ENCODE measurements around the gene ADAM12.

The ADAM12 gene

DNA sequence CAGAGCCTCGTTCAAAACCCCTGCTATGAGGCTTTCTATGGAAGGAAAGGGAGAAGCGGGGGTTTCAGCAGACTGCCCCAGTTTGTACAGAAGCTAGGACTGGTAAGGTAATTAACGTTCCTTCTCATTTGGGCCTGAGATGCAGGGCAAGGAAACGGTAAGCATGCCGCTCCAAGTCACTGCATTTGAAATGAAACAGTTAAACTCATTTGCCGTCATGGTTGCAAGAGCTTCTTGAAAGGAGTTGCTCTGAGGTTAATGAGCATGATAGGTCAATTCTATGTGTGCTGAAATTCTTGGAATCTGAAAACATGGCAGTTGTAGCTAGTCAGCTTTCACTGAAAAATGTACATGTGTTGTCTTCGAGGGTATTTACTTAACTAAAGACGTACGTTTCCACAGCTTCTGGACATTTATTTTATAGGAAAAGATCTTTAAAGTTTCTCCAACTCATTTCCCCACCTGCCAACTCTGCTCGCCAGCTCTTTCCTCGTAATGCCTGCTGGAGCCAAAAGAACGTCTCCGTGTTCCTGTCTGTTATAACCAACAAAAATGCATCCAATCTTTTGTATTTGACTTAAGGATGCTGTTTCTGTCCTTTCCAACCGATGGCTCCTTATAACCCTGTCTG lies 73.3 kb downstream of the ADAM12 start:
- DNase-seq (ENCODE audit: low spot score) = no peak

DNA sequence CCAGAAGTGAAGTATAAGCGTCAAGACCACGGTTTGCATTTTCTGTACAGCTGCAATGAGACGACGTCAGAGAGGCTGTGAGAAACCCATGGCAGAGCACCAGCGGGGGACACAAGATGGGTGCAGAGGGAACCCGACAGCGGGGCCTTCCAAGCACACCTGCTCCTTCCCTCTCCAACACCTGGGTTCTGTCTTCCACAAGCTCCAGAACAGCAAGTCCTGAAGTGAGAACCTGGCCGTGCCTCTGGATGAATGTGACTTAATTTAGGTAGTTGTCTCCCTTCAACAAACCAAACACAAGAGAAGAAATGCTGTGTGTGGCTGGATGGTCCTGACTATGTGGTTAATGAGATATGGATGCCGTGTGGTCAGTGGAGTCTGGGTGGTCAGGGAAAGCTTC lies 76.1 kb downstream of the ADAM12 start:
- DNase-seq (ENCODE audit: low spot score) = no peak

DNA sequence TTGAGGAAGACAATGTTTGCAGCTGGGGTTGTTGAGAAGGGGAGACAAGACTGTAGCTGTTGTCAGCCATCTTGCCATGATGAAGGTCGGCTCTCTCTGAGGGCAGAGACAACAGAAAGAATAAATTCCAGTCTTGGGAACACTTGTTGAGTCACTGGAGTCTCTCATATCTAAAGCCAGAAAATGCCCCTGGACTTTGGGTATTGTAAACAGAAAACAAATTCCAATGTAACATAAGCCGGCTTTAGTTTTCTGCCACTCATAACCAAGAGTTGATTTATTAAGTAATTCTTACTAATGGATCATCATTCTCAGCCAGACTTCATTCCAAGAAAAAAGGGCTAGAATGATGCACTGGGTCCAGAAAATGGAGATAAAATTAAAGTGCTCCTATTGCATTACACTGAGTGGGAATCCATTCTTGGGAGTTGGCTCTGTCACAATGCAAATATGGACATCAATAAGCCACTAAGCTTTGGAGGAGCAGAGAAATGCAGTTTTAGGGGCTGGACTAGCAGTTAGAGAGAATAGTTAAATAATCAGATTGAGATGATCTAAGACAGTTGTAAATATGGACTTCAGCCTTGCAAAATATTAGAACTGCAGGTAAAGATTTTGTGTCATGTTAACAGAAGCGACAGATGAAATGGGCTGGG lies 78.9 kb downstream of the ADAM12 start:
- no peak for DNase-seq (ENCODE audit: low spot score)

DNA sequence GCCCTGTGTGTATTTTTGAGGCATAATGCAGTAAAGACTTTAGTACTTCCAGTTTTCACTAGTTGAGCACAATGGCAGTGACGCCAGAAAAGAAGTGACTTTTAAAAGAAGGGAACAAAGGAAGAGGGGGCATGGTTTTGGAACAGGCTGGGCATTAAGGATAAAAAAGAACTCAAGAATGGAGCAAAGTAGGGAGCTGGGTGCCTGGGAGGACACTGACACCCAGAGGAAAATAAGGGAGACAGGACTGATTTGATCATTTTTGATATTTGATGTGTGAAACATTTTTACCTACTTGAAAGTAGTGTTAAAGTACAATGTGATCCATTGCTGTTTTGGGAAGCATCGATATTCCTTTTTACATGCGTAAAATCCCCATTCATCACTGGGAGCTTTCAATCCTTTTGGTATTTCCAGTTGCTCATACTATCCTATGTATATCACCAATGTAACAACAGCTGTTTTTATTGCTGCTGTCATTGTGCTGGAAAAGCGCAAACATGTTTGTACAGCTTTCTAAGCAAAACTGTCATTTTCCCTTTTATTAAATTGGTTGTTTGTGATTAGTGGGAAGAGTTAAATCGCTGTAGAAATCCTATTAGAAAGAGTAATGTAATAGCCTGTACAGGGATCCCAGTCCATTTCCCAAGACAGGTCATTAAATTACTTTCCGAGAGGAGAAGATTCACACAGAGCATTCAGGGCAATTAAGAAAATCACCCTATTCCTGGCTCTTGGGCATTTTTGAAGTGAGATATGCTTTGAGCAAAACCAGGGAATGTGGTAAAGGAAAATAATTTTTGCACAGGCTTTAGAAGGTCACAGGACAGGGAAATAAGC lies 85.2 kb downstream of the ADAM12 start:
- DNase-seq (ENCODE audit: low spot score) = peak; percentile 17

DNA sequence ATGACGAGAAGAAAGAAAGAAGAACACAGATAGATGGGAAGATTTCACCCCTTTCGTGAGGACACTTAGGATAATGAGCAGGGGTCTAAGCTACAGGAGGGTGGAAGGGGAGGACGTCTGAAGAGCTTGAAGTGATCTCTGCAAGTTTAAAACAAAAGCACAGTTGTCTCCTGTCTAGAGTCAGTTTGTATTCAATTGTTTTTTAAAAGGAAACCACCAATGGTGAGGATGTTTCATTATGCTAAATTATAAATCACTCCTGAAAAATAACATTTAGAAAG lies 85.9 kb downstream of the ADAM12 start:
- peak; percentile 15 for DNase-seq (ENCODE audit: low spot score)

DNA sequence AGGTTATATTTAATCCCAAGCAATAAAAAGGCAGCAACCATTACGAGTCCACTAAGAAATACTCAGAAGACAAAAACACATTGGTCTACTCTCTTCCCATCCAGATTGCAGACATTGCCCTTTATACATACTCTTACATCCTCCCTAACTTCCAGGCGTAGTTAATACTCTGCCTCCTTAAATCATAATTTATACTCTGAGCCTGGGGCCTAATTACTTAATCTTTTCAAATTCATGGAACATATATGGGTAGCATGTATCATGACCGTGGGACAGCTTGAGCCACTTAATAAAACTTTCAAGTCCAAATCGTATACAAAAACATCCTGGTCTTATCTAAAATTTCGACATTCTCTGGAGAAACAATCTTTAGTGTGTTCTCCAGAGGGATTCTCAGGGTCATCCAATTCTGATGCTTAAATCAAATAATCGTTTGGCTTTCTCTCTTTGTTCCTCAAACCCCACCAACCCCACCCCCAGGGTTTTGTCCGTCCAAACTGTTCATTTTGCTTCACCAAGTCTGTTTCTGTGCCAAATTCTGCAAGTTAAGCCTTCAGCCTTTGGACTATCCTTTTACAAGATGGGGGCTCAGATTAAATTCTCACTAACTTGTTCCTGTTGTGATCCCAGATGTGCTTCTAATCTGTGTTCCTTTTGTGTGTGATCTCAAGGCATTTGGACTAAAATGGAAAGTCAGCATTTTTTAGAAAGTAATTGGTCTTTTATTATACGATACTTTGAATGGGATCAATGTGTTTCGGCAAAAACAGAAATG lies 86.4 kb downstream of the ADAM12 start:
- DNase-seq (ENCODE audit: low spot score) = peak; percentile 44

DNA sequence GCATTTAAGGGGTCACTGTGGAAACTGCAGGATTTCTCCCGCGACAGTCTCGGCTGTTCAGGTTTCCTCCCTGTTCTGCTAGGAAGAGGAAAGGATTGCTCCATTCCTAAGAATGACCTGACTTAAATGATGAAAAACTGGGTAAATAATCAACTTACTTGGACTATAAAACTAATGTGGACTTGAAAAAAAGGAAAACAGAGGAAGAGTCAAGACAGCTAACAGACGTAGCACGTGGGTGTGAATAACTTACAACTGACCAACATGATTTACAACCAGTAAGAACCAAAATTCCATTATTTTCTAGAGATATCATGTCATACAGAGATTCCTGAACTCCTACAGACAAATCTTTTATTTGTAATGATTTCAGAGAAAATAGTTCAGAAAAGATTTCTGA lies 93.8 kb downstream of the ADAM12 start:
- DNase-seq (ENCODE audit: low spot score) = no peak

DNA sequence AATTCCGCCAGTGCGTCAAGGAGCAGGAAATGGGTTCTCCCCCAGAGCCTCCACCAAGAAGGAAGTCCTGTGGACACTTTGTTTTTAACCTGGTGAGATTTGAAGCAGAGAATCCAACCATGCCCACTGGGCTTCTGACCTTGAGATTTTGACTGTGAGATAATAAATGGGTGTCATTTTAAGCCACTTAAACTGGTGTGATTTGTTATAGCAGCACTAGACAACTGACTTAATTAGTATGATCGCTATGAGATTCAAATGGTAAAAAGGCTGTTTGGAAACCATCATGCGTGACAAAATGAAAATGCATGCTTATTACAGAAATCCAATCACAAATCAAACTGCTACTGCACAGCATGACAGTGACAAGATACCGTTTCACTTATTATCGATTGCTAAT lies 98.0 kb downstream of the ADAM12 start:
- no peak for DNase-seq (ENCODE audit: low spot score)

DNA sequence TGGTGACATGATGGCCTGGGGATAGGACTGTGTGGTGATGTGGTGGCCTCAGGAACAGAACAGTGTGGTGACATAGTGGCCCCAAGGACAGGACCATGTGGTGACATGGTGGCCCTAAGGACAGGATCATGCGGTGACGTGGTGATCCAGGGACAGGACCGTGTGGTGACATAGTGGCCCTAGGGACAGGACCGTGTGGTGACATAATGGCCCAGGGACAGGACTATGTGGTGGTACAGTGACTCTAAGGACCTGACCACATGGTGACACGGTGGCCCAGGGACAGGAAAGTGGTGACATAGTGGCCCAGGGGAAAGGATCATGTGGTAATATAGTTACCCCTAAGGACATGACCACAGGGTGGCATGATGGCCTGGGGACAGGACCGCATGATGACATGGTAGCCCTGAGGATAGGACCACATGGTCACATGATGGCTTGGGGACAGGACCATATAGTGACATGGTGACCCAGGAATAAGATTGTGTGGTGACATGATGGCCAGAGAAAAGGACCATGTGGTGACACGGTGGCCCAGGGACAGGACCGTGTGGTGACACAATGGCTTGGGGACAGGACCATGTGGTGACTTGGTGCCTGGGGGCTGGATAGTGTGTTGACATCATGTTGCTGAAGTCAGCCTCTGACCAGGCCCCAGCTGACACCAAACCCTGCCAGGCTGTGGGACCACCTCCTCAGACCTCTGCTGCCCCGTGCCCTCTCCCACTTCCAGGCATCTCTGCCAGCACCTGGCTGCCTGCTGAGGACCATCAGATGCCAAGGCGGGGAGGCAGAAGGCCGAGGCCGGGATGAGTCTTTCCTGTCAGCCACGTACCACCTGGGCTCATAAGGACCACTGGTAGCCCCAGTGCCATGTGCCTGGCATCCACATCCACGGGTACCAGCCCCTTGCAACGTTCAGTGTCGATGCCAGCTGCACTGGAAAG lies 99.5 kb downstream of the ADAM12 start:
- DNase-seq (ENCODE audit: low spot score) = no peak

DNA sequence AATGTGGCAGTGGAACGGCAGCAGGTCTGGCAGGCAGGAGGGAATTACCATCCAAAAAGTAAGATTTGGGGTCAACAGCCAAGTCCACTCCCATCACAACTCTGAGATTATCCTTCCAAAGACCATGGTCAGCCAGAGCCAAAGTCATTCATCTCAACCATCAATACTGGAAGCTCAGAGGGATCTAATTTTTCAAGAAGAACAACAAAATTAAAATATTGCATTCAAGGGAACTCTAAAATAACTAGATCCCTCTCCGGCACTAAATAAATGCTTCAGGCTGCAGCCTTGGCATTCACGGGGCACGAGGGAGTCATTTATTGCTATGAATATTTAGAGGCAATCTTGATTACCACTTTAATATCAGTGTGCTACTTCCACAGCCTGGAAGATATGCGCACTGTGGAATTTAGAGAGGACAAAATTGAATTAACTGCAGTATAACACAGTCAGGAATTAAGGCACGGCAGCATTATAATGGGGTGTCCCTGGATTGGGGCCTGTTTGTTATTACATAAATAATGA lies 102.0 kb downstream of the ADAM12 start:
- no peak for DNase-seq (ENCODE audit: low spot score)

DNA sequence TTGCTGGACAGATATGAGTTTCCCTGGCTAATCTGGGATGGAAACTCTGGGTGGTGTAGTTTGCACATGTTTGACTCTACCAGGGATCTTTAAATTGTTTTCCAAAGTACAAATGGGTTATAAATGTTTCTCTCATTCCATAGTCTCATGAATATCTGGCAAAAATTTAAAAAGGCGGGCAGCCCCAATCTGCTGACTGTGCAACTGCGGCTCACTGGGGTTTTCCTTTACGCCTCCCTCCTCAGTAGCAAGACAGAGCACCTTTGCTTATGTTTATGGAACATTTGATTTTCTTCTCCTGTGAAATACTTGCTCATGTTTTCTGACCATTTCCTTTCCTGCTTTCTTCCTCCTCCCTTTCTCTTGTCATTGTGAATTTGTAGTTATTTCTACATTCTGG lies 105.0 kb downstream of the ADAM12 start:
- DNase-seq (ENCODE audit: low spot score) = no peak

DNA sequence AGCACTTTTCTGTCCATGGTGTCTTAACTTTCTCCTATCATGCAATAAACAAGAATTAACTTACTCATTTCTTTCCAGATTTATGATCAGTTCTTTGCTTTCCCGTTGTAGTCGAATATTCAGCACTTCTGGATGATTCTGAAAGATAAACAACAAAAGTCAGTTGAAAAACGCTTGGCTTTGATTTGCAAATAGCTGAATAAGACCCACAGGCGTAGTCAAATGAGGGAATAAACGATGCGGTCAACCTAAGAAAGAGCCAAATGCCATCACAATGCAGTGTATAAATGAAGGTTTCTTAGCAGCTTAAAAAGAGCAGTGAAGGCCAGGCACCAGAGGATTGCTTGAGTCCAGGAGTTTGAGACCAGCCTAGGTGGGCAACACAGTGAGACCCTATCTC lies 109.4 kb downstream of the ADAM12 start:
- no peak for DNase-seq (ENCODE audit: low spot score)

DNA sequence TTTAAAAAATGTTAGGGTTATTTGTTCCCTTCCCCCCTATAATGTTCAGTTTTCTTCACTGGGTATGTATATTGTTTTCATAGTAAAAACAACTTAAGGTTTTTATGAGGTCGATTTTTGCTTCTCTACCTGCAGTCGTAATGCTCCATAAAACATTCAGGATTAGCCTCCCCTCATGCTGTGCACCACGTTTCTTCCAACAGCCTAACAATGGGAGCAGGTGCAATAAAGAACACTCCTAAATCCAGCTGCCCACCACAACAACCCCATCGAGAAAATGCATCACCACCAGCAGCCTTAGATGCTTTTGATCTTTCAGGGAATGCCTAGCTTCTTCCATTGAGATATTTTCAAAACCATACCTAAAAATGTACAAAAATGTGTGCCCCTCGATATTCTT lies 111.1 kb downstream of the ADAM12 start:
- no peak for DNase-seq (ENCODE audit: low spot score)

DNA sequence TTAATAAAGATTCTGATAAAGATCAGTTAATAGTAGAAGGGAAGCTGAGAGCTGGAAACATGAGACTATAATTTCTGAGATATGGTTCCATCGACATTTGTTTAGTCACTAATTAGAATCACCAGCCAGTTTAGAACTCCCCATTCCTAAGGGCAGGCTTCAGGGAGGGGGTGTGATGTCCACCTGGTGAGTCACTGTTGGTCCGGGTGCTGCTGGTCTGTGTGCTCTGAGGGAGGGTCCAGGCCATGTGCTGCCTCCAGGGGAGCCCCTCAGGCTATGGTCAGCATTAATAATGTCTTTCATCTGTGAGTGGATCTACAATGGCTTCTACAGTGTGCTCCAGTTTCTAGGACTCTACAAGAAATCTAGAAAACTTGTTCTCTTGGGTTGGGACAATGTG lies 115.8 kb downstream of the ADAM12 start:
- DNase-seq (ENCODE audit: low spot score) = no peak

DNA sequence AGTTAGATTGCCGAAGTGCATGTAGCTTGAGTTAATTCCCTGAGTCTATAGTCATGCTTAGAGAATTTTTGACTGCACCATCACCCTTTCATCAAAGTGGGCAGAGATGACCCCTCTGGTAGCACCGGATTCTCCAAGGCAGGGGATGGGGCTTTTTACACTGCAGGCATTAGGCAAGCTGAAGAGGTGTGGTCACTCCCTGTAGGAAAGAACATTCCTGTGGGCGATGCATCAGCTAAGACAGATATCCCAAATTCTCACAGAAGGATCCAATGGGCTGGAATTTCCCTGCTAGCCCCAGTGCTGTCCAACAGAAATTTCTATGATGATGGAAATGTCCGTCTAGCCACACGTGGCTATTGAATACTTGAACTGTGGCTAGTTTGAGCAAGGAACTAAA lies 118.2 kb downstream of the ADAM12 start:
- DNase-seq (ENCODE audit: low spot score) = no peak

DNA sequence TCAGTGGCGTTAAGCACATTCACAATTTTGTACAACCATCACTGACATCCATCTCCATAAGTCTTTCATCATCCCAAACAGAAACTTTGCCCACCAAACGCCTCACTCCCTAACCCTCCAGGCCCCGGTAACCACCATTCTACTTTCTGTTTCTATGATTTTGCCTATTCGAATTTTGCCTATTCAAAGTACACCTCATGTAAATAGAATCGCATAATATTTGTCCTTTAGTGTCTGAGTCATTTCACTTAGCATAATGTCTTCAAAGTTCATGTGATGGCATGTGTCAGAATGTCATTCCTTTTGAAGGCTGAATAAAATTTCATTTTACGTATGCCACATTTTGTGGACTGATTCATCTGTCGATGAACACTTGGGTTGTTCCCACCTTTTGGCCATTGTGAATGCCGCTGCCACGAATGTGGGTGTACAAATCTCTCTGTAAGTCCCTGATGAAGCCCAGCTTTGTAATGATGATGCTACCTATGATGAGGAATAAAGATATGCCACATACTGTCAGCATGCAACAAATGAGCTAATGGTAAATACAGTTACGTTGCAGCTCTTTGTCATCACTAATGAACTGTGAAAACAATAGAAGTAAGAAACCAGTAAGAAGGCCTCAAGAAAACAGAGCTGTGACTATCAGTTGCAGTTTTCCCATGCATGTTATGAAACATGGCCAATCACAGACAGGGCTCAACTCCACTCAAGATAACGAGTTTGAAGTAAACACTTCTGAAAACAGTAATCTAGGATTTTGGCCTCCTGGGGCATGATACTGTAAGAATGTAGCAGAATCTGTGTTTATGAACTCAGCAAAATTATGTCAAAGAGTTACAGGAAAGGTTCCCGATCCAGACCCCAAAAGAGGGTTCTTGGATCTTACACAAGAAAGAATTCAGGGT lies 120.0 kb downstream of the ADAM12 start:
- DNase-seq (ENCODE audit: low spot score) = no peak

DNA sequence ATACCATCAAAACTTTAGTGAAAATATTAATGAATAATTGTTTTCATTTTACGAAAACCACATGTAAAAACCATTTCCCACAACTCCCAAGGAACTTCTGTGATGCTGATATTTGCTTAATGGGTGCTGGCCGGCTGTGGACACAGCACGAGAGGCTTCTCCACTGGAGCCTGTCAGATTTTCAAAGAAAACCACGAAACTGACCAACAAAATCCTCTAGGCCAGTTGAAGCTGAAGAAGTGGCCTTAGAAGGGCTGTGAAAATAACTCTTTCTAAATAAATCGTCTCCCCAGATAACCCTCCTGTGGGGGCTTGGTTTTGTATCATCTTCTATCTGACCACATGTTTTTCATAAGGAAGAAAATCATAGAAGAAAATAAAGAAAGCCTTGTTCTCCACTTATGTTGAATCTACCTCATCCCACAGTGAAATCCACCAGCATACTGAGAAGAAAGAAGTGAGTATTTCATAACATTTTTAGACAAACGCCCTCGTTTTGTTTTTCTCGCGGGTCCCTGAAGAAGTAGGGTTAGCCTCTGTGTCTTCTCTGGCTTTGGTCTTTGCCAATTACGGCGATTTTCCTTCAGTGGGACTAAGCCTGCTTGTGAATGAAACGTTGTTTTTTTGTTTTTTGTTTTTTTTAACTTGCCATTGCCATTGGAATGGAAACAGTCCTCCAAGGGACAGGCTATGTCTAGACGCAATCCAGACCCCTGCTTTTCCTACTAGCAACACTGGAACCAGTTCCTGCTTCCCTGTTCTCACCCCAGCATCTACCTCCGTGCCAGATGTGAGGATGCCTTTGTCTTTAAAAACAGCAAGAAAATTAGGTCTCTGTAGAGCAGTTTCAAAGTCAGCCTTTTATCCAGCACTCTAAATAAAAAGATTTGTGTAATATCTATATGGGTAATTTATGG lies 123.9 kb downstream of the ADAM12 start:
- no peak for DNase-seq (ENCODE audit: low spot score)

DNA sequence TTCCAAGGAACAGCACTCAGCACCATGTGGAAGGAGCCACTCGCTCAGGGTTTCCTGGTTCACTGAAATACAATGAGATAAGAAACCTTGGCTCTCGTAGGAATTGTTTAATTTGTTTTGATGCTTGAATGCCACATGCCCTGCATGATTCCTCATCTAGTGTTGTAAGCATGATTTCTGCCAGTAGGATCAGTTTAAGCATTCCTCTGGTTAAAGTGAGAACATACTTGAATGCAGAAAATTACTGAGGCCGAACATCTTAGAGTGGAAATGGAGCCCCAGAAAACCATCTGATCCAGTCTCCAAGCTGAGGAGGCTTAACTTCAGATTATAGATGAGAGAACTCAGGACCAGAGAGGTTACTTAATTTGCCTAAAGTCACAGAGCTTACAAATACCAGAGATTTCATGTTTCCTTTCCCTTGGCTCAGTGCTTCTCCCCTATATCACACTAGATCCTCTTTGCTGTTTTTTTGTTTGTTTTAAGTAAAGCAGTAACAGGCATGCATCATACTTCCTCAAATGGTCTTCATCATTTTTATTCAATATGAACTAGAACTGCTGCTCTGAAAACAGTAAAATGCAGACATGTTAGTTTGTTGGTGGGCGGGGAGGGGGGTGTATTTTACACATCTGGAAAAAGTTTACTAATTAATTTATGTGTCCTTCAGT lies 125.1 kb downstream of the ADAM12 start:
- no peak for DNase-seq (ENCODE audit: low spot score)

Data from left forelimb (tissue), 1 donor.